Peyer's patch (tissue), 4 donors: ENCODE measurements around the gene NOD1.

Experiments
- CTCF ChIP-seq, 6 experiments: fragments of 450-650 bp in 4 of 6; fragments of 200-600 bp in 2 of 6; sonication (generic) in 1 of 6; IDR thresholded peaks; one replicate each; pipeline ENCODE4 v1.5.1; 2017 to 2019; ENCODE audit warnings: antibody characterized with exemption in 6 of 6, mild to moderate bottlenecking in 3 of 6, moderate library complexity in 1 of 6
- POLR2A ChIP-seq, 2 donors: fragments of 450-650 bp; IDR thresholded peaks; one replicate each; pipeline ENCODE4 v1.5.1; 2017; ENCODE audit warnings: antibody characterized with exemption in 2 of 2, mild to moderate bottlenecking in 2 of 2, moderate library complexity in 2 of 2

- TF ChIP-seq CTCF (IDR thresholded peaks at IDR 0.05) (no peak), POLR2A (IDR thresholded peaks at IDR 0.05) (no peak)
Observed at GRCh38 chr7:30453016-30453415, 25.6 kb downstream of the NOD1 start.
